GM18517 (cell line): Measurements from ENCODE around the gene FAM222A.

Experiments
- ATAC-seq: cut with Tn5 transposase; IDR thresholded peaks from one replicate; pipeline ENCODE4 v1.9.1; 2021; ENCODE audit warnings: mild to moderate bottlenecking, moderate library complexity; ENCODE audit not compliant: unreplicated experiment

Gene FAM222A

DNA sequence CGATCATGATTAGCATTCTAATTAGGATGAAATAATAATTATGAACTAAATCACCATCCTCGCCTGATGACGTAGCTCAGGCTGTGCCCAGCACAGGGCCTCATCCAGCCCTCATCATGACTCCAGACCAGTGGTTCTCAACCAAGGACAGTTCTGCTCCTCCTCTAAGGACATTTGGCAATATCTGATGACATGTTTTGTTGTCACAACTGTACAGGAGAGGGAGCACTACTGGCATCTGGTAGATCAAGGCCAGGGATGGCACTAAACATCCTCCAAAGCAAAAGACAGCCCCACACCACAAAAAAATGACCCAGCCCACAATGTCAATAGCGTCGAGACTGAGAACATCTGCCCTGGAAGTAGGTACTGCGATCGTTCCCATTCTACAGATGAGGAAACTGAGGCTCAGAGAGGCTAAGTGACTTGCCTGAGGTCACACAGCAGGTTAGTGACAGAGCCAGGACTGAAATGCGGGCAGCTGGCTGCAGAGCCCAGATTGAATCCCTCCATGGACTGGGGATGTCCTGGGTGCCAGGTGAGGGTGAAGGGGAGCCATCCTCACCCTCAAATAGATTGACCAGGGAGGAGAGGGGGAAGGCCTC lies 104.1 kb downstream of the FAM222A start:
- ATAC-seq: no peak

- ATAC-seq: no peak
These were observed 104.6 kb downstream of the FAM222A start for GRCh38 chr12:109818253-109818652.

GRCh38 chr12:109818905-109819500 lies 105.4 kb downstream of the FAM222A start:
- ATAC-seq: no peak
